Esophagus muscularis mucosa (tissue), 3 donors: ENCODE results near the gene CMTM5.

Experiments used
- CTCF ChIP-seq, 3 experiments: fragments of 200-600 bp in 2 of 3; fragments of 450-650 bp in 1 of 3; sonication (generic) in 2 of 3; IDR thresholded peaks; one replicate each; pipeline ENCODE4 v1.5.1; 2017 to 2019; ENCODE audit warnings: antibody characterized with exemption in 3 of 3, mild to moderate bottlenecking in 2 of 3, moderate library complexity in 1 of 3
- POLR2A ChIP-seq: fragments of 450-650 bp; IDR thresholded peaks from one replicate; pipeline ENCODE4 v1.6.1; 2017; ENCODE audit warnings: antibody characterized with exemption, moderate library complexity, mild to moderate bottlenecking, low read depth

GRCh38 chr14:23357261-23357660 is 19.6 kb upstream of the CMTM5 start:
- TF ChIP-seq CTCF (IDR thresholded peaks at IDR 0.05) (no peak), POLR2A (no peak)
